Psoas muscle (tissue), 8 donors: ENCODE data around the gene GNG7. TPM values are rescaled to one million over a fixed set of nuclear protein-coding genes. Genes with fewer than 3 reads are reported as not detected.
A peak's percentile ranks its signal among the peaks of the same experiment; 100 is the strongest.
"Not testable (repeated sequence)": the region's sequence is repeated elsewhere in the genome, so short reads cannot be mapped to it uniquely, and the experiment has no call there.

Experiments used
- ATAC-seq, 4 donors: fragments of 200-7000 bp; cut with Tn5 transposase; one replicate each; pipeline ENCODE4 v1.9.1; 2020; ENCODE audit warnings: moderate library complexity in 3 of 4, mild to moderate bottlenecking in 2 of 4
- DNase-seq, 2 donors: peaks; one replicate each; pipeline ENCODE4 v3.0.0-alpha.2; 2020
- H3K27ac ChIP-seq: fragments of 200-600 bp; one replicate; pipeline ENCODE4 v1.8.0; 2022
- H3K27me3 ChIP-seq, 3 donors: fragments of 200-600 bp in 1 of 3; one replicate each; pipeline versions ENCODE4 v1.6.1 to v1.8.0; 2013 to 2022; ENCODE audit warnings: low read length in 2 of 3, mild to moderate bottlenecking in 2 of 3, moderate library complexity in 1 of 3; ENCODE audit not compliant: insufficient read depth in 3 of 3
- H3K36me3 ChIP-seq, 2 donors: fragments of 200-600 bp in 1 of 2; one replicate each; pipeline versions ENCODE4 v1.6.1 to v1.8.0; 2013 to 2022; ENCODE audit warnings: low read depth in 1 of 2, mild to moderate bottlenecking in 1 of 2, moderate library complexity in 1 of 2; ENCODE audit not compliant: insufficient read depth in 1 of 2
- H3K4me1 ChIP-seq: fragments of 200-600 bp; one replicate; pipeline ENCODE4 v1.8.0; 2022
- H3K4me3 ChIP-seq: fragments of 200-600 bp; one replicate; pipeline ENCODE4 v1.8.0; 2022; ENCODE audit warnings: mild to moderate bottlenecking
- H3K9me3 ChIP-seq: fragments of 200-600 bp; one replicate; pipeline ENCODE4 v1.8.0; 2022
- WGBS, 3 donors: extraction: QIAGEN DNeasy Blood & Tissue Kit; methylation state at CpG; one replicate each; pipeline versions ENCODE4 v1.1.6 to v1.1.7; 2013; 5-methylcytosine and 5-hydroxymethylcytosine counted together
- intact Hi-C, 2 donors: fragments of 100-400 bp; cut with DNase I; formaldehyde crosslinking; loops; one replicate each; pipeline versions ENCODE4 v1.11.0 to v1.14.2; 2022
- polyA plus RNA-seq, 3 donors: library from polyadenylated mRNA; stranded (reverse); fragments of 200-250 nt; gene quantifications; one replicate each; pipeline ENCODE4 v1.2.3, GENCODE V29; 2013
- total RNA-seq, 4 donors: library from RNA; stranded (reverse); fragmentation: NEBNext Ultra II Directional in 2 of 4; extraction: Animal tissue kit (Norgen Biotek cat#: 25700) in 2 of 4; gene quantifications; one replicate each; pipeline versions ENCODE4 v1.2.1 to v1.2.4, GENCODE V29; 2021 to 2023
- TF ChIP-seq, protein P1 (sequence below): fragments of 200-600 bp; IDR thresholded peaks from one replicate; pipeline ENCODE4 v1.8.0; 2022; ENCODE audit warnings: antibody characterized with exemption
- donor health status: healthy with polysubstance abuse.
- donor health status: DM: no; HTN: no; CAD: no; lungs with moderate emphysema.
- donor health status: Bipolar disorder and iron deficiency.
- donor health status: healthy.
- donor health status: DM: yes; HTN: yes; CAD: no.
- donor health status: DM: no; HTN: no; CAD: no.
- donor health status: DM: no; HTN: no; CAD: no.
- donor health status: DM: yes; HTN: yes; CAD: no.

Gene GNG7
- total and polyA plus RNA-seq, 7 donors: 0.48 to 5.4 (median 1.2) TPM

DNA sequence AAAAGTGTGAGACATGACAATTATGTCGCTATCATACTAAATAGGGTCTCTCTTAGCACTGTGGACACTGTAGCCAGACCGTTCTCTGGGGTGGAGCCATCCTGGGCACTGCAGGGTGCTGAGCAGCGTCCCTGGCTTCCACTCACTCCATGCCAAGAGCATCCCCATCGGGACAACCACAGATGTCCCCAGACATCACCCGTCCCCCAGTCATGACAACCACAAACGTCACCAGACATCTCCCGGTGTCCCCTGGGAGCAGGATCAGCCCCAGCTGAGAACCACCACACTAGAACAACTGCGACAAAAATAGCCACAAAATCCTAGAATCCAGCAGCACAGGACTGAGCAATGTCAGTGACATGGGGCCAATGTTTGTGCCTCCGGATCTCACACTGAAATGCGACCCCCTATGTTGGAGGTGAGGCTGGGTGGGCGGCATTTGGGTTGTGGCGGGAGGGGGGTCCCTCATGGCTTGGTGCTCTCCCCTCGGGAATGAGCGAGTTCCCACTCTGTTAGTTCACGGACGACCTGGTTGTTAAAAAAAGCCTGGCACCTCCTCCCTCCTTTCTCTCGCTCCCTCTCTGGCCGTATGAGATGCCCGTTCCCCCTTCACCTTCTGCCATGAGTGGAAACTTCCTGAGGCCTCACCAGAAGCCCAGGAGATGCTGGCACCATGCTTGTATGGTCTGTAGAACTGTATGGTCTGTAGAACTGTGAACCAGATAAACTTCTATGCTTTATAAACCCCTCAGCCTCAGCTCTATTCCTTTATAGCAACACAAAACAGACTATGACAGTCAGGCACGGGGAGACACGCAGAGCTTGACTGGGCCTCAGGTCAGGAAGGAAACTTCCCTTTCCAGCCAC is 132.7 kb downstream of the GNG7 start:
- Histone ChIP-seq H3K4me3 (no peak overlapping the region), H3K36me3 (no peaks in the 10 kb centered on the region), H3K27me3 (no peaks in the 10 kb centered on the region), H3K27ac (no peak overlapping the region), H3K4me1 (no peaks in the 10 kb centered on the region), H3K9me3 (no peaks in the 10 kb centered on the region)
- 70 to 75% (median 74%) methylated on average over 20 to 21 of the region's 21 CpGs for WGBS, 3 donors
- DNase-seq: no peak
- no peak for ATAC-seq
- intact Hi-C loops: no loop called here
- TF ChIP-seq, protein P1, sequence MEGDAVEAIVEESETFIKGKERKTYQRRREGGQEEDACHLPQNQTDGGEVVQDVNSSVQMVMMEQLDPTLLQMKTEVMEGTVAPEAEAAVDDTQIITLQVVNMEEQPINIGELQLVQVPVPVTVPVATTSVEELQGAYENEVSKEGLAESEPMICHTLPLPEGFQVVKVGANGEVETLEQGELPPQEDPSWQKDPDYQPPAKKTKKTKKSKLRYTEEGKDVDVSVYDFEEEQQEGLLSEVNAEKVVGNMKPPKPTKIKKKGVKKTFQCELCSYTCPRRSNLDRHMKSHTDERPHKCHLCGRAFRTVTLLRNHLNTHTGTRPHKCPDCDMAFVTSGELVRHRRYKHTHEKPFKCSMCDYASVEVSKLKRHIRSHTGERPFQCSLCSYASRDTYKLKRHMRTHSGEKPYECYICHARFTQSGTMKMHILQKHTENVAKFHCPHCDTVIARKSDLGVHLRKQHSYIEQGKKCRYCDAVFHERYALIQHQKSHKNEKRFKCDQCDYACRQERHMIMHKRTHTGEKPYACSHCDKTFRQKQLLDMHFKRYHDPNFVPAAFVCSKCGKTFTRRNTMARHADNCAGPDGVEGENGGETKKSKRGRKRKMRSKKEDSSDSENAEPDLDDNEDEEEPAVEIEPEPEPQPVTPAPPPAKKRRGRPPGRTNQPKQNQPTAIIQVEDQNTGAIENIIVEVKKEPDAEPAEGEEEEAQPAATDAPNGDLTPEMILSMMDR: no peak

DNA sequence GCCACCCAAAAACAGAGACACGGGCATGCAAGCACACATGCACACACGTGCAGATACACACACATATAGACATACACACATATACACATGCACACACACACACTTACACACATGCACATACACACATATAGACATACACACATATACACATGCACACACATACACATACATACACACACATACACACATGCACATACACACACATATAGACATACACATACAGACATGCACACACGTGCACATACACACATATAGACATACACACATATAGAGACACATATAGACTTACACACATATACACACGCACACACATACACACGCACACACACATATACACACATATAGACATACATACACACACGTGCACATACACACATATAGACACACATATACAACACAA is 134.5 kb downstream of the GNG7 start:
- intact Hi-C loops: no loop called here
- ATAC-seq (no peak), DNase-seq (no peak)
- TF ChIP-seq, protein P1: no peak
- Histone ChIP-seq H3K36me3 (no peaks in the 10 kb centered on the region), H3K9me3 (no peaks in the 10 kb centered on the region), H3K27me3 (no peaks in the 10 kb centered on the region), H3K27ac (no peak overlapping the region), H3K4me3 (no peak overlapping the region), H3K4me1 (no peaks in the 10 kb centered on the region)
- 65 to 72% (median 65%) methylated on average over 6 of the region's 6 CpGs for WGBS, 3 donors

DNA sequence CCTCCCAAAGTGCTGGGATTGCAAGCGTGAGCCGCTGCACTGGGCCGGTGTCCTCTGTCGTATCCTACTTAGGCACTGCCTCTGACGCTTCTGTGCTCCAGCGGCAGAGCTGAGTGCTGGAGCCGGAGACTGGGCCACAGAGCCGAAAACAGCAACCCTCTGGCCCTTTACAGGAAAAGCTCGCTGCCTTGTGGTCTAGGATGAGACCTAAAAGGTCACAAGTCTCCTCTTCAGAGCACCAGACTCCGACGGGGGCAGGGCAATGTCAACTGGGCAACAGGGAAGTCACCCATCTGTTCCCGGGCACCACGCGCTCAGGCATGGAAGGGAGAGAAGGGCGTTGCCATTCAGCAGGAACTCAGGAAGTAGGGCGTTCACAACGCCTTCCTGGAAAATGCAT is 134.9 kb downstream of the GNG7 start:
- 50 to 64% (median 57%) methylated on average over 17 of the region's 17 CpGs for WGBS, 3 donors
- Histone ChIP-seq H3K36me3 (no peaks in the 10 kb centered on the region), H3K27me3 (no peaks in the 10 kb centered on the region), H3K9me3 (no peaks in the 10 kb centered on the region), H3K4me3 (no peak overlapping the region), H3K4me1 (no peaks in the 10 kb centered on the region), H3K27ac (no peak overlapping the region)
- TF ChIP-seq, protein P1: no peak
- DNase-seq (peak; percentile 60 to 78), ATAC-seq (peak in 3 of 4 donors; percentile 25 to 64 (median 62))
- intact Hi-C loops: no loop called here

DNA sequence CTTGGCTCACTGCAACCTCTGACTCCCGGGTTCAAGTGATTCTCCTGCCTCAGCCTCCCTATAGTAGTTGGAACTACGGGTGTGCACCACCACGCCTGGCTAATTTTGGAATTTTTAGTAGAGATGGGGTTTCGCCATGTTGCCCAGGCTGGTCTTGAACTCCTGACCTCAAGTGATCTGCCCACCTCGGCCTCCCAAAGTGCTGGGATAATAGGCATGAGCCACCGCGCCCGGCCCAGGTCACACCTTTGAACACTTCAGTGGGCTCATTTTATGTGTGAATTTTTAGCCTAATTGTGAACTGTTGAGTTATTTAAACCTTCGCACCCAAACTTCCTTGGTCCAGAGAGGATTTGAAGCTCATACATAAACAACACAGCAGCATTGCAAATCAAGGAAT is 138.9 kb downstream of the GNG7 start:
- DNase-seq, ATAC-seq: not testable (repeated sequence)
- WGBS, 3 donors: 84 to 91% (median 86%) methylated on average over 9 of the region's 9 CpGs

DNA sequence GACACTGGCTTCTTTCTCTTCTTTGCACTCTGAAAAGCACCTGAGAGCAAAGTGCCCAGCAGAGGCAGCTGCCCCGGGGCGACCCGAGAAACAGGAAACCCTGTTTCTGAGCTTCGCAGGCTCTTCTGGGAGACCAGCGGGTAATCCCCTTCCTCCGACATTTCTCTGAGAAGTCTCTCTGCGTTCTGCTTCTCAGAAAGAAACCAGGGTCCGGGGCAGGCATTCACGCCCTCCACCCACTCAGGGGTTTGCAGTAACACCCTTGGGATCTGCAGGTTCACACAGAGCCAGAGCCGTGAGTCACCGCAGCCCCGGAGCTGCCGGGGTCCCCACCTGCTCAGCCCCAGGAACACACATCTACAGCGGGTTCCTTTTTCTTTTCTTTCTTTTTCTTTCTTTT is 140.6 kb downstream of the GNG7 start:
- Histone ChIP-seq H3K4me1 (no peaks in the 10 kb centered on the region), H3K4me3 (no peak overlapping the region), H3K27me3 (no peaks in the 10 kb centered on the region), H3K27ac (no peak overlapping the region), H3K9me3 (no peaks in the 10 kb centered on the region), H3K36me3 (no peaks in the 10 kb centered on the region)
- TF ChIP-seq, protein P1: no peak
- DNase-seq (no peak), ATAC-seq (no peak)
- 55 to 70% (median 63%) methylated on average over 14 of the region's 14 CpGs for WGBS, 3 donors
- intact Hi-C loops: no loop called here

More for the DNA sequence above, 138.9 kb downstream of the GNG7 start:
- H3K9me3 ChIP-seq, intact Hi-C loops, H3K27me3 ChIP-seq, H3K27ac ChIP-seq, H3K4me3 ChIP-seq, H3K36me3 ChIP-seq, H3K4me1 ChIP-seq: not testable (repeated sequence)
